Stimulated activated CD4-positive, alpha-beta T cell treated with anti-CD3 and anti-CD28 coated beads, Interleukin-1b, Interleukin-23, amount 100 ng/mL, for 24 hours (primary cell): Measurements from ENCODE around the gene AWAT1.
"Not testable (repeated sequence)": the region's sequence is repeated elsewhere in the genome, so short reads cannot be mapped to it uniquely, and the experiment has no call there.

ENCODE experiments used
- DNase-seq, 4 experiments: peaks; one replicate each; pipeline ENCODE4 v3.0.0-alpha.2; 2020; ENCODE audit warnings: low read depth in 4 of 4, low spot score in 1 of 4

The AWAT1 gene

DNA sequence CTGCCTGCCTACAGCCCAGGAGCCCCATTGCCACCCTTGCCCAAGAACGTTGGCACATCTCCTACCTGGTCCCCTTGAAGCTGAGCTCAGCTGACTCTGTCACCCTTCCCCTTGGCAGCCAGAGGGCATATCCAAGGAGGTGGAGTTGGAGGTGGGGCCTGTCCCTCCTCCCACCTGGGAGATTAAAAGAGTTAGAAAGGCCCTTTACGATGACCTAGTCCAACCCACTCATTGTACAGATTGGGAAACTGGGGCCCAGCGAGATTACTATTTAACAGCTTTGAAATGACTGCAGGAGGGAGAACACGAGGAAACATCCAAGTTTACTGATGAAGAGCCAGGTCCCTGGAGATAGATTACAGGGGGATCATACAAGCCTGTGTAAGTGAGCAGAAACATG lies 25.6 kb downstream of the AWAT1 start, which contains the start of gene P2RY4:
Gene P2RY4, minus strand, starts transcription at position 101 of the 400 bp plus-strand sequence. CDS start 580 bp downstream, outside the sequence.
- no peak for DNase-seq

DNA sequence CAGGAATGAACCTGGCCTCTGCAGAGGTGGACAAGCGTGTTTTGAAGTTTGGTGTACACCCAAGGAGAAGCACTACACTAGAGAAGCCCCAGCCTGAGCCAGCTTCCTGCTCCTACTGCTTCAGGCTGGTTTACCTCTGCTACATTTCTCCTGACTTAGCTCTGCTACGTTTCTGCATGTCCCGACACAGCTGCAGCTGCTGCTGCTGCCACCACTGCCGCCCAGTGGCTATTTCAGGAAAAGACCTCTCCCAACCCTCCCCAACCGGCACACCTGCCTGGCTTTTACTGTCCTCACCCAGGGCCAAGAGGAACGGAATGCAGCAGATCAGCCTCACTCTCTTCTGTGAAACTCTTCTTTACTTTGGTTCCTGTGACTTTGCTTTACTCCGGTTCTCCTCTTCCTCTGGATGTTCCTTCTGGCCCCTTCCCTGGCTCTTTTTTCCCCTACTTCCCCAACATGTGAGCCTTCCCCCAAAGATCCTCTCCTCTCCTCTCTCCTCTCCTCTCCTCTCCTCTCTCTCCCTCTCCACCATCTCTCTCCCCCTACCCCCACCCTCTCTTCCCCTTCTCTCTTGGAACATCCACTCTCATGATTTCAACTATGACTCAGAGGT lies 28.6 kb downstream of the AWAT1 start:
- peak in 2 of 4 experiments; percentile 2 to 7 for DNase-seq

DNA sequence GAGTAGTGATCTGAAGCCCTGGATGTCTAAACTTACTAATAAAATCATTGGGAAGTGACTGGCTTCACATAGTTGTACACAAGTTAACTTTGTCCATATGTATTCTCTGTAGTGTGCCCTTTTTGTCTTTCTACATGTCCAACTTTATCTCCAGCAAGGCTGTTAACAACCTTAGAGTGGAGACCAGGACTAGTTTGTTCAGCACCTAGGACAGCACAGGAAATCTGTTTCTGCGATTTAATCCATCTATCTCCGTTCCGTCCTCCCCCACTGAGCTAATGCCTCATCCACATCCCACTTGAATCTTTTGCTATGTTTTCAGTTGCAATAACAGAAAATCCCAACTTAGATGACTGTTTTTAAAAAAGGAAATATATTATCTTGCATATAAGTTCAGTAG lies 30.3 kb downstream of the AWAT1 start:
- no peak for DNase-seq

DNA sequence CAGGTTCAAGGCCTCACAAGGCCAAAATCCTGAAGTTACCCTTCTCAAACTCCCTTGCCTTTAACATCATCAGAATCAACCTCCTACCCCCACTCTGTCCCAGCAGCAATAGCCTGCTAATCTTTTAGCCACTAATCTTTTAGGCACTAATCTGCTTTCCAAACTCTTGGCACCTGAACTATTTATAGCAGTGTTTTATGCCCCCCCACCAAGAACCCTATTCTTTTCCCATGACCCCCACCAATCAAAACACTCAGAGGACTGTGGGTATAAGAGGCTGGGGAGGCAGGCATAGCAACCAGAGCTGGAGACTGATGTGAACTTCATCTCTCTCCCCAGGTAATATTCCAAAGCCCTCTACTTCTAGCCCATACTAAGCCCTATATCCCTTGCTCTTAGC lies 33.6 kb downstream of the AWAT1 start, which contains the start of gene ARR3:
Gene ARR3, plus strand, starts transcription at position 301 of the 400 bp plus-strand sequence. CDS start 1,052 bp downstream, outside the sequence.
- no peak for DNase-seq

DNA sequence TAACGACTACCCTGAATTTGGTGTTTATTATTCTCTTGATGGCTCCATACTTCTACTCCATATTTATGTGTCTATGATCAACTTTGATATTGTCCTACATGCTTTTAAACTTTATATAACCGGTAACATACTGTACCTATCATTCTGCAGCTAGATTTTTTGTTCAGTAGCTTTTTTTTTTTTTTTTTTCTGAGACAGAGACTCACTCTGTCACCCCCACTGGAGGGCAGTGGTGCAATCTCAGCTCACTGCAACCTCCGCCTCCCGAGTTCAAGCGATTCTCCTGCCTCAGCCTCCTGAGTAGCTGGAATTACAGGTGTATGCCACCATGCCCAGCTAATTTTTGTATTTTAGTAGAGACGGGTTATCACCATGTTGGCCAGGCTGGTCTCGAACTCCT lies 39.6 kb downstream of the AWAT1 start:
- DNase-seq: not testable (repeated sequence)

DNA sequence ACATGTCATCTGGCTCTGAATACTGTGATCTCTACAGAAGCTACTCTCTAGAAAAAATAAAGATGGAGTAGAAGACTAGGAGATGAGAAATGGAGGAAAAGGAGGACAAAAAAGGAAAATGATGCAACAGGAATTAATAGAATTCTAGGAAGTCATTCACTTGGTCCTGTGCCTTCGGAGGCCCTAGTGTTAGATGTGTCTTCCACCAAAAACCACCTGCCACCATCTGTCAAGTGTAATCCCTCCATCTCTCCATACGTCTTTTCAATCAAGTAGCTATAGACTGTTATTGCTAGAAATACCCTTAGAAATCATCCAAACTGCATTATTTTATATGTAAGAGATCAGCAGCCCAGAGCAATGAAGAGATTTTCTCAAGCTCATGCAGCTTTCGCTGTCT lies 44.6 kb downstream of the AWAT1 start:
- no peak for DNase-seq

DNA sequence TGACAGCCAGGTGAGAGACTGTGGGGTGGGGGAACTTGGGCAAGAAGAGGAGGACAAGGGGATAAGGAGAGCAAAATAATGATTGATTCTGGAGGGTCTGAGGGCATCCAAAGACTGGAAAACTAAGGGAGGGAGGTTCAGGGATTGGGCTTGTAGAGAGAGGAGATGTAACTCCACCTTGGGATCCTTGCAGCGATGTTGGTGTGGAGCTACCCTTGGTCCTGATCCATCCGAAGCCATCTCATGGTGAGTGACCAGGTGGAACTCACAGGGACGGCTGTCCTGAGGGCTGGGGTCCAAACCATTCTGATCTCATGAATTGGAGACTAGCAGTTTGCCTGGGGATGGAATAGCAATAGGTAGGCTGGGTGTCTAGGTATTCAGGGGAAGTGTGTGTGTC lies 46.1 kb downstream of the AWAT1 start:
- DNase-seq: no peak

DNA sequence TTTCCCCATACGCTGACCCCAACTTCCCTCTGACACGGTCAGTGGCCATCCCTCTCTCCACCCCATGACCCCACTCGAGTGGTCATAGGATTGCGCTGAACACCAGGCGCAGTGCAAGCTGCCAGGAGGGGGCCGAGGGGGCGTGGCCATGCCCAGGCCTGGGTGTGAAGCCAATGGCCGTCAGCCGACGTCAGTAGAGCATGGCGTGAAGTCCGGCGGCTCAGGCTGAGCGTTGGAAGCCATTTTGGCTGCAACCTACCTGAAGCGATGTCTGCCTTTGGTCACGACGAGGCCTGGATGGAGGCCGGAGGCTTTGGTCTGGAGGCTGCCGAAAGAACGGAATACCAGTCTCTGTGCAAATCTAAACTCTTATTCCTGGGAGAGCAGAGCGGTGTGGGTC lies 47.5 kb downstream of the AWAT1 start, which contains the start of gene RAB41:
Gene RAB41, plus strand, starts transcription at position 222 of the 400 bp plus-strand sequence. Its CDS starts 46 bp downstream, at position 268.
- no peak for DNase-seq

DNA sequence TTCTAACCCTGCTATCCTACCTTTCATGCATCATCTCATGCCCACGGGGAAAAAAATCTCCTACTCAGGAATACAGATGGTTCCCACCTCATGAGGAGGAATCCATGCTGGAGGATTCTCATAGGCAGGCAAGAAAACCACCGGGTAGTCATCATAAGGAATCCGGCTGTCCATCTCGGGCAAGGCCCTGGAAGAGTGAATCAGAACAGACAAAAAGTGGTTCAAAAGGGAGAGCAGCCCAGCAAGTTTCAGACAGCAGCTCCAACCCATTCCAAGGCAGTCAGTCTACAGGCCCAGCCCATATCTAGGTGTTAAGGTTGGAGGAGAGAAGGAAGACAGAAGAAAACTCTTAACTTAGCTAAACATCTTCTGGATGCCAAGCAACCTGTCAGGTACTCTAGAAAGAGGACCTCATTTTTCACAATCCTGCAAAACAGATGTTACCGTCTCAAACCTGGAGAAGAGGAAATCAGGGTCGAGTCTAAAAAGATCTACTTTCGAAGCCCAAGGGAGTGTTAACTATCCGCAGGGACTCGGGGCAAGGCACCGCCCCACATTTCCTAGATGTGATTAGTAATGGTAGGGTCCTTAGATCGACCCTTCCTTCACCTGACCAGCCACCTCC lies 54.8 kb downstream of the AWAT1 start:
- DNase-seq: no peak
